NCI-H82 (cell line): ENCODE measurements around the gene POPDC2.
"Not testable (repeated sequence)": the region's sequence is repeated elsewhere in the genome, so short reads cannot be mapped to it uniquely, and the experiment has no call there.

Experiments
- DNase-seq: peaks from one replicate; lab custom pipeline; 2025; lab: John Stamatoyannopoulos, UW

Gene POPDC2, protein sequence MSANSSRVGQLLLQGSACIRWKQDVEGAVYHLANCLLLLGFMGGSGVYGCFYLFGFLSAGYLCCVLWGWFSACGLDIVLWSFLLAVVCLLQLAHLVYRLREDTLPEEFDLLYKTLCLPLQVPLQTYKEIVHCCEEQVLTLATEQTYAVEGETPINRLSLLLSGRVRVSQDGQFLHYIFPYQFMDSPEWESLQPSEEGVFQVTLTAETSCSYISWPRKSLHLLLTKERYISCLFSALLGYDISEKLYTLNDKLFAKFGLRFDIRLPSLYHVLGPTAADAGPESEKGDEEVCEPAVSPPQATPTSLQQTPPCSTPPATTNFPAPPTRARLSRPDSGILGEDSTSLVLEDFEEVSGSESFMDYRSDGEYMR

DNA sequence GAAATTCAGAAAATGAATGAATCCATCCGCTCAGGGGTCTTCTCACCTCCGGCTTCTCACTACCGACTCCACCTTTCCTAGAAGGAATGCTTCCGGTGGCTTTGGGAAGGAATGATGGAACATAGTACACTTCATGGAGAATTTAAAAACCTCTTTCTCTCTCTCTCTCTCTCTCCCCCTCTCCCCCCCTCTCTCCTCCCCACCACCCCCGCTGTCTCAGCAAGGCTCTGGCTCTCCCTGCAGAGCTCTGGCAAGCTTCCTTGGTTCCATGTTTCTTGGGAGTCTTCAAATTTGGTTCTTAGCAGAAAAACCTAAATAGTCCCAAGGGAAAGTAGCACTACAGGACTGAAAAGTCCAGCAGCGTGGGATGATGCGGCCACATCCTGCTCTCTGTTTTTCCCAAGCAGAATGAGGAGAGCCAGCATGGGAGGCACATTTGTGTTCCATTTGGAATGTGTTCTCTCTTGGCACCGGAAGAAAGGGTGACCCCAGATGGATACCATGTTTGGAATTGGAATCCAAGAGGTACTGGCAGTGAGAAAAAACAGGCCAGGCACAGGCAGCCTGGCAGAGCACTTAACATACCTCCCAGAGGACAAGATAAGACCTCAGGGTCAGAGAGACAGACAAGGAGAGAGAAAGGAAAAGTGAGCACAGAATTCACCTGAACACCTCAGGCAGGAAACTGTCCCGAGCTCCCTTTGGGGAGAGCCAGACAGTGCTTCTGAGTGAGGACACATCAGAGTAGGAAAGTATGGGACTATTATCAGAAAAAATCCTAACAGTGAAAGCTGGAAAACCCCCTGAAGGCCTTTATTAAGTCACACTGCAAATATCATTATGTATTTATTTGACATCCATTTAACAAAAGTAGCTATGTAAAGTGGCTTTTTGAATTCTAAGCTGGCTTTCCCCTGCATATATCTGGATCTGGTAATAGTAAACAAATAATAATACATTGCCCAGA lies at the start of gene POPDC2:
Gene POPDC2, minus strand, starts transcription at position 116 of the 967 bp plus-strand sequence. CDS start 166 bp downstream, outside the sequence.
- no peak for DNase-seq

DNA sequence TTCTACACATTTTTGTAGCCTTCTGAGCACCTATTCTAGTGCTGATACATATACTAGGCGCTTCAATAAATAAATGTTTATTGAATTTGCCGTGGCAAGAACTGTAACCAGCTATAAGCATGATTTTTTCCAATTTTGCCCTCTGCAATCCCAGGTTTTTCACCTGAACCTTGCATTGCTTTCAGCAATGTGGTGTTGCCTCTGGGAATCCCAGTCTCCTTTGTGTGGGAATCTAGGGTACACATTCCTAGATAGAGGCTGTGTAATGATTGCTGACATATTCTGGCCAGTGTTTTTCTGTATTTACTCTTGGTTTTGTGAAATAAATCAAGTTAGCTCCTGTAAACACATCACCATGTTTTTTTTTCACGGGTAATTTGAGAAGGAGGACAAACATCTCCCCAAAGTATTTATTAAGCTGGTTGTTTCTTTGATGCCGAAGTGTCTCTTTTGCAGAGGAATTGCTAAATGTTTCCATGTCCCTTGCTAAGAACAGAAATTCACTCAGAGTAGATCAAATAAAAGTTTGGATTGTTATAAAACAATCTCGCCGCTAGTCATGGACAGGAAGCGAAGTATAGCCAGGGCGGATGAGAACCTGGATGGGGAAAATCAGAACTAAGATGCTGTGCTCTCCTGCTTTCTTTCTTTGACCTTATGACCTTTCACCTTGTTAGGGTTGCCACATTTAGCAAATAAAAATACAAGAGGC lies 43.6 kb upstream of the POPDC2 start:
- no peak for DNase-seq

DNA sequence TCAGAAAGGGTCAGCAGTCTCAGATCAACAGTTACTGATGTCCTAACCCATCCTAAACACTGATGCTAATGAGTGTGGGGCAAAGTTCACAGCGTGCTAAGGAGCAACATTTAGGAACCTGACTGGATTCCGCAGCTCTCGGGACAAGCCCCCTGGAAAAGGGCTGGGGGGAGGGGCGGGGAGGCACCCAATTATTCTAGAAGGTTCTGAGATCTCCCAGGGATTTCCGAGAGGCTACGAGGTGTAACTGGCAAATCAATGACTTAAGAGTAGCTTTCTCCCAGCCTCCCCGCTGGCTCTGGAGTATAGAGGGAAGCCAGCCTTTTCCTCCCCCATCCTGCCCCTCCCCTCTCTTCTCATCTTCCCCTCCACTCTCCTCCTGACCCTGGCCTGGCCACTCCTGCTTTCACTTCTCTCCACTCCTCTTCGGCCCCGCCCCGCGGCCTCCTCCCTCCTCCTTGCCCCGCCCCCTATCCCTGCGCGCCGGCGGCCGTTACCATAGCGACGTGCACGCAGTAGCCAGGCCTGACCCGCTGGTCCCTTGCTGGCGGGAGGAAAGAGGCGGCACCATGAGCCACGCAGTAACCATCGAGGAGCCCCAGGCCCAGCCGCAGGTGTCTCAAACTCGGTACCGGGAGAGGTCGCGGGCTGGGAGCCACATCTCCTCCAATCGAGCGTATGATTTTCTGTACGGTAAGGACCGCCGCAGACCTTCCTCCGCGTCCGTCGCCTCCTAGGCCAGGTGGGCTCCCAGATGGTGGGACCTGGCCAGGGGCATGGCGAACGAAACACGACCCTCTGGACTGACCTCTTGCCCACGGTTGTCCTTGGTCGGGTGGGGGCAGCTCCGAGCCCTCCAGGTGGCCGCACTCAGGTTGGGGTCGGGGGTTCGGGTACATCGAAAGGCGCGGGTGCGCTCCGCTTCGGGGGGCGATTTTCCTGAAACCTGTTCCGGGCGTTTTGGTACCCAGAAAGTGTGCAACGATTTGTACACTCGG lies 42.4 kb upstream of the POPDC2 start, which contains the start of gene CFAP91:
Gene CFAP91, plus strand, starts transcription at position 493 of the 998 bp plus-strand sequence. Its CDS starts 77 bp downstream, at position 570.
- peak; percentile 37 for DNase-seq

DNA sequence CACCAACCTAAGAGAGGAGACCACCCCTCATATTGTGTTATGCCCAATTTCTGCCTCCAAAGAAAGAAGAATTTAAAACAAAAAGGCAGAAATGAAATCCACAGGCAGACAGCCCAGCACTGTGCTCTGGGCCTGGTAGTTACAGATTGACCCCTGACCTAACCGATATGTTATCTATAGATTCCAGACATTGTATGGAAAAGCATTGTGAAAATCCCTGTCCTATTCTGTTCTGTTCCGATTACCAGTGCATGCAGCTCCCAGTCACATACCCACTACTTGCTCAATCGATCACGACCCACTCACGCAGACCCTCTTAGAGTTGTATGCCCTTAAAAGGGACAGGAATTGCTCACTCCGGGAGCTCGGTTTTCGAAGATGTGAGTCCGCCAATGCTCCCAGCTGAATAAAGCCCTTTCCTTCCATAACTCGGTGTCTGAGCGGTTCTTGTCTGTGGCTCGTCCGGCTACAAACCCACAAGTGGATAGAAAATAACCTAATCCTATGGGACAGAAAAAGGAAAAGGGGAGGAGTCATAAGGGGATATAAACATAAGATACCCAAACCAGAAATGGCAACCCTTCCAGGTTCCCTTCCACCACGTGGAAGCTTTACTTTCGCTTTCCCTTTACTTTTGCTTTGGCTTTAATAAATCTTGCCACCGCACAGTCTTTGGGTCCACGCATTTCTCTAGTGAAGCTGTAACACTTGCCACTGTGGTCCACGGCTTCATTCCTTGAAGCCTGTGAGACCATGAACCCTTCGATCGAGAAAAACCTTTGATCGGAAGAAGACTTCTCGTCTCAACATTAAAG lies 40.7 kb upstream of the POPDC2 start:
- DNase-seq, result no peak

DNA sequence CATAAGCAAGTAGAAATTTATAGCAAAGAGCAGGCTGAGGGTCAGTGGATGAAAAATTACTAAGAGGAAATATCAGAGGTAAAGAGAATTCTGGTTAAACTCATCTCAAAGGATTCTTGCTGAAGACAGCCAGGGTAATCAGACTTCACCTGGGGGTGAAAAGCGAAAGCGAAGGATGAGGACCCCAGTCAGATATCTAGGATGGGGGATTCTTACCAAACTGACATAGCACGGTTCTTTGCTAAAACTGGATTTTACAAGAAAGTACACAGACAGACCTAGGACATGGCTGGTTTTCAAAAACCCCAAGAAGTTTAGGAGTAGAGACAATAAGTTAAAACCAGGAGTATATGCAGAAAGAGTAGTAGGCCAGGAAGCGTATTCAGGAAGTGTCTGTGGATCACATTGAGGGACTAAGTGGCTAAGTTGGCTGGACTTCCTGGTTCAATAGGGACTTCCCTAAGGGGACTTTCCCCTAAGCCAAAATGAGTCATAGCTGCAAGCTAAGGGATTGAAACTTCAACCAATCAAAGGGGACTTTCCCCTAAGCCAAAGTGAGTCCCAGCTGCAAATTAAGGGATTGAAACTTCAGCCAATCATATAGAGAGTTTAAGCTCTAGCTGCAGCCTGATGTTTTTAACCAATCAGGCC lies 40.0 kb upstream of the POPDC2 start:
- no peak for DNase-seq

DNA sequence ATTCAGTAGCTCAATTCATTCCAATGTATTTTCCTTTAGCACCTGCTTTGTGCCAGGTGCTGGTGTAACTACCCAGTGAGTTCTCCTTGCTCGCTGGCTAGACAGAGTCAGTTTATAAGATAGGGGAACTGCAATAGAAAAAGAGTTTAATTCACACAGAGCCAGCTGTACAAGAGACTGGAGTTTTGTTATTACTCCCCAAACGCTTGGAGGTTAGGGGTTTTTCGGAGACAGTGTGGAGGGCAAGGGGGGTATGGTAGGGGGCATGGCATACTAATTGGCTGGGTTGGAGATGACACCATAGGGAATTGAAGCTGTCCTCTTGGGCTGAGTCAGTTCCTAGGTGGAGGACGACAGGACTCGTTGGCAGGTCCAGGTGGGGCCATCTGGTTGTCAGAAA lies 37.0 kb upstream of the POPDC2 start:
- no peak for DNase-seq

DNA sequence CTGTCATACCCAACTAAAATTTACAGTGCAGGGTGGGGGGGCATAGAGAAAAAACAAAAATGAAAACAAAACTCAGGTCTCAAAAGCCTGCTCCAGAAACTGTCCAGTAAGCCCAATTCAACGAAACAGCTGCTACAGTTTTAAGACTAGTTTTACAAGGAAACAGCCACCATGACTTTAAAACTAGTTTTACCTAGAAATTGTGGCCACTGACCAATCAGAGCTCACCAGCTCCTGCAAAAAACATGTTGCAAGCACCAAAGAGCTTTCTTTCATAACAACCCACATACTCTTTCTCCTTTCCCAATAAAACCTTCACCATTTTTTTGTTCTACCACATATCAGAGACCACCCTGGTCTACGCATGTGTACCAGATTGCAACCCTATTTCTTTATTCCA lies 35.1 kb upstream of the POPDC2 start:
- peak; percentile 31 for DNase-seq

DNA sequence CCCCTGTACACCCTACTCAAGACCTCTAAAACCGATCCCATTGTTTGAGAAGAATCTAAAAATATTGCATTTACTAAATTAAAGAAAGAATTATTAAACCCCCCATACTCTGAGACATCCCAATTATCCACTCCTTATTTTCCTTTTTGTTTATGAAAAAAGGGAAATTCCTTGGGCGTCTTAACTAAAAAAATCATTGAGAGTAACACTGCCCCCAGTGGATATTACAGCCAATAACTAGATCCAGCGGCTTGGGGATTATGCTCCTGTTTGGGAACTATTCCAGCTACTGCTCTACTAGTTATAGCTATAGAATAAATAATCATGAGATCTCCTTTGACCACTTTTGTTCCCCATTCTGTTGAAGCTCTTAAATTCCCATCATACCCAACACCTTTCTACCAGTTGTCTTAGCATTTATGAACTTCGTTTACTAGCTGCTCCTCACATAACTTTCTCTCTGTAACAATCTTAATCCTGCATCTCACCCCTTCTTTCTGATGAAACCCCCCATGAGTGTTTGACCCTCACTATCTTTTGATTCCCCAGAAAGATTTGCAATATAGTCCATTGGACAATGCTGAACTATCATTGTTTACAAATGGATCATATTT lies 29.8 kb upstream of the POPDC2 start:
- peak; percentile 66 for DNase-seq

DNA sequence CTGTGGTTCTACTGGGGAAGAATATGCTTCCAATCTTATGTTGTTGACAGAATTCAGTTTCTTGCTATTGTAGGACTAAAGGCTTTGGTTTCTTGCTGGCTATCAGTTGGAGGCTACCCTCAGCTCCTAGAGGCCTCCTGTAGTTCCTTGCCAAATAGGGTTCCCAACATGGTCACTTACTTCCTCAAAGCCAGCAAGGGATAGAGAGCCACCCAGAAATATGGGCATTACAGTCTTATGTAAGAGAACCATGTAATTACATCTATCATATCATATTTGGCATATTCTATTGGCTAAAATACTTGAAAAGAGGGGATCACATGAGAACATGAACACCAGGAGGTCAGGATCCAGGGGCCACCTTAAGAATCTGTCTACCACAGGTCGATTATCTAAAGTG lies 23.0 kb upstream of the POPDC2 start:
- no peak for DNase-seq

DNA sequence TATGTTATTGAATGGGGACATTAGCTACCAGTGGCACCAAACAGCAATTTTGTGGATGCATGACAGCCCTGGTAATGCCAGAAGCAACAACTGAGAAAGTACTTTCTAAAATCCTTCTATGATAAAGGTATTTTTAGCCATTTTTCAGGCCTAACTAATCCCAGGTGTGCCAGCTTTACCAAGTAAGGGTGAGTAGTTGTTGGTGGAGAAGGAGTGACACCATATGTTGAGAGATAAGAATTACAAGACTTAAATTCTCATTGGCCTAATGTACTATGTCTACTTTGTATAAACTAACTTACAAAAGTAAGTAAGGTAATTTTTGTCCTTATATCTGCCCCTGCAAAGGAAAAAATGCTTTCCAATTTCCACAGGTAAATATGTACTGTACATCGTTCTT lies 20.9 kb upstream of the POPDC2 start:
- DNase-seq, result peak; percentile 59

DNA sequence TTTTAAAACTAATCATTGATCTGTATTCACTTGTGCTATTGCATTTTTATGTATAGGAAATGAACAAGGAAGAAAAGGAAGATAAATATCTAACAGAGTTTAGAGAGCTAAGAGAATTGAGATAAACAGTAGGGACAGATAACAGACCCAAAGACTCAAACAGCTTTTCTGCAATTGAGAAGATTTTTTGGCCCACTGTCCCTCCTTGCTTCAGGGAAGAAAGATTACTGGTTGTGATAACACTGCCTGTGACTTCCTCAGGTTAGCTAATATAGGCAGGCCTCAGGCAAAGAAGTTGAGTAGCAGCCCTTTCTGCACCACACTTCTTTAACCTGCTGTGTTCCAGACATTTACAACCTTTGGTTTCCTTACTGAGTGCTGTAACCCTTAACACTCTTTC lies 19.5 kb upstream of the POPDC2 start:
- DNase-seq, result no peak

DNA sequence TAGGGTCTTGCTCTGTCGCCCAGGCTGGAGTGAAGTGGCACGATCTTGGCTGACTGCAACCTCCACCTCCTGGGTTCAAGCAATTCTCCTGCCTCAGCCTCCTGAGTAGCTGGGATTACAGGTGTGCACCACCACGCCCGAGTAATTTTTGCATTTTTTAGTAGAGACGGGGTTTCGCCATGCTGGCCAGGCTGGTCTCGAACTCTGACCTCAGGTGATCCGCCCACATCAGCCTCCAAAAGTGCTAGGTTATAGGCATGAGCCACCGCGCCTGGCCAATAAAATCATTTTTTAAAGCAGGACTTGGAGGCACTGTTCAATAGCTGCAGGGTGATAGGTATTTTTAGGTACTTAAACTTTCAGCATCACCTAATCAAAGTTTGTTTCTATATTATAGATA lies 17.8 kb upstream of the POPDC2 start:
- DNase-seq, result not testable (repeated sequence)

DNA sequence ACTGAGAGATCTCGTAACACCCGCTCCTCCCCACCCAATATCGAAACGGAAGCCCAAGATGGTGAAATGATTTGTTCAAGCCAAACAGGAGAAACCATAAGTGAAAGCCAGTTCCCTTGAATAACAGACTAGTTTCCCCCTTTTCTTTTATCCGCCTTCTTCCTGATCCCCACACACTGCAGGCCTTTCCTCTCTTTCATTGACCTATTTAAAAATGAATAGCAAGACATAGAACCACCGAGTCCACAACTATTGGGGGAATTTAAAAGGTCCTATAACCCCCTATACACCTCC lies 17.2 kb upstream of the POPDC2 start:
- no peak for DNase-seq

DNA sequence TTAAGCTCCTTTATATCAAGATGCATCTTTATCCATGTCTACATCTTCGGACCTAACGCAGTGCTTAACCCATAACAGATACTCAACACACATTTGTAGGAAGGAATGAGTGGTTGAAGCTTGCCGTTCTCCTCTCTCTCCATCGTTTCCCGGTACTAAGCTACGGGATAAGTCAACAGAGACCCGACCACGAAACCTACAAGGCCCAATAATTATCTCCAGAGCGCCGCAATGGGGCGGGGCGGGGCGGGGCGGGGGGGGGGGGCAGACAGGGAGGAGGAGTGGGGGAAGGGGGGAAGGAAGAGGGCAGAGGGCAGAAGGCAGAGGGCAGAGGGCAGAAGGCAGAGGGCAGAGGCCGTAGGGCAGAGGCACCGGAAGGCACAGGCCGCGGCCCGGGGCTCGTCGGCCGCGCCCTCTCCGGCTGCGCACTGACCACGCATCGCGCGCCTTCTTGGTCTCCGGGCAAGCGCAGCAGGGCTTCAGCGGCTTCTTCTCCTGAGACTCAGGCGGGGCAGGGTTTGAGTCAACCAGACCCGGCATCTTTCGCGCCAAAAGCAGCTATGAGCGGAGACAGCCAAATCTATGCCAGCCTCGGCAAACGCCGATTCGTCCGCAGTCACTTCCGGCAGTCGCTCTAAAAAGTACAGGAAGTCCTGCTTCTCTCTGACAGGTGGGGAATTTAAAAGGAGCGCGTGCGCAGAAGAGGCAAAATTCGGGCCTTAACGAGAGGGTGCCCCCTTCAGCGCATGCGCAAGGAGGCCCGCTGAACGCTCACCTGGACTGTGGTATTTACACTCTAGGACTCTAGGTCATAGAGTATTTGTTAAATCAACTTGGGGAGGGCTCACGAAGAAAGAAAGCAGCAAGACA lies 16.6 kb upstream of the POPDC2 start, which contains the start of gene COX17:
Gene COX17, minus strand, starts transcription at position 636 of the 870 bp plus-strand sequence. Its CDS starts 96 bp downstream, at position 540.
- peak; percentile 98 for DNase-seq

DNA sequence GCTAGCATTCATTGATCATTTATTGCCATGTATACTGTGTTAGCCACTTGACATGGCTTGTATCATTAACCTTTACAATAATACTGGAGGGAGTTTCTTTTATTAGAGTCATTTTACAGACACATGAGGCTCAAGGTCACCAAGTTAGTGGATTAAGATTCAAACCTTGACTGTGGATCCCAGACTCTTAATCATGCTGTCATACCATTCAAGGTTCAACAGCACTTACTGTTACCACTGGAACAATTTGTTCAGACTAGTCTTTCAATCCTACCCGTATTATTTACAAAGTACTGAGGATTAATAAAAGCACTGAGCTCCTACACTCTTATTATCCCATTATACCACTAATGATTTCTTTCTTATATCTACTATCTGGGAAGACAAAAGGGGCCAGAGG lies 15.6 kb upstream of the POPDC2 start:
- DNase-seq, result peak; percentile 79

DNA sequence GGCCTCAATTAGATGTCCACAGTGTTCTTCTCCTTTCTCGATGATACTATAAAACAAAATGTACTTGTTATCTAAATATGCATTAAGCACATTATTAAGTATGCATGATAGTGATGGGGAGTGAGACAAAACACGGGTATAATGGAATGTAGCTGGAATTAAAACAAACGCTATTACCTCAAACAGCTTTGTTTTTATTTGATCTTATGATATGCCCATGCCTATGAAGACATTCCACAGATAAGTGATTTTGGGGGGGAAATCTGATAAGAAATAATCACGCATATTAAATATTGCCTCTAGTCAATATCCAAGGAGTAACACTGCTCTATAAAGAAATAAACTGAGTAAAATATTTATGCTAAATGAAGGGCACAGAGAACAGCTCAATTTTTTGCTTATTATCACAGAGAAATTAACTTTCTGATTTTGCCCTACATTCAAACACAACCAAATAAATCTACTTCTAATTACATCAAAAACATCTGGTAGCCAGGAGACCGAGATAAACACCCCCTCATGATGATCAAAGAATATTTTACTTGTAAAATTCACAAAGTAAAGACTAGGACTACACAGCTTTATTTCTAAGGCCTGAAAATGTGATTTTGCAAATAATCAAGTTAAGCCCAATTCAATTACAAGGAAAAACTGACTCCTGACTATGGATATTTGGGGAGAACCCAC lies 14.9 kb upstream of the POPDC2 start:
- DNase-seq, result no peak

DNA sequence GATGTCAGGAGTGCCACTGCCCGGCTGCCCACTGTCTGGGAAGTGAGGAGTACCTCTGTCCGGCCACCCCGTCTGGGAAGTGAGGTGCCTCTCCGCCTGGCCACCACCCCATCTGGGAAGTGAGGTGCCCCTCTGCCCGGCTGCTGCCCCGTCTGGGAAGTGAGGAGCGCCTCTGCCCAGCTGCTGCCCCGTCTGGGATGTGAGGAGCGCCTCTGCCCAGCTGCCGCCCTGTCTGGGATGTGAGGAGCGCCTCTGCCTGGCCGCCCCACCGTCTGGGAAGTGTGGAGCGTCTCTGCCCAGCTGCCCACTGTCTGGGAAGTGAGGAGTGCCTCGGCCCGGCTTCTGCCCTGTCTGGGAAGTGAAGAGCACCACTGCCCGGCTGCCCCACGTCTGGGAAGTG lies 13.5 kb upstream of the POPDC2 start:
- DNase-seq, result no peak

DNA sequence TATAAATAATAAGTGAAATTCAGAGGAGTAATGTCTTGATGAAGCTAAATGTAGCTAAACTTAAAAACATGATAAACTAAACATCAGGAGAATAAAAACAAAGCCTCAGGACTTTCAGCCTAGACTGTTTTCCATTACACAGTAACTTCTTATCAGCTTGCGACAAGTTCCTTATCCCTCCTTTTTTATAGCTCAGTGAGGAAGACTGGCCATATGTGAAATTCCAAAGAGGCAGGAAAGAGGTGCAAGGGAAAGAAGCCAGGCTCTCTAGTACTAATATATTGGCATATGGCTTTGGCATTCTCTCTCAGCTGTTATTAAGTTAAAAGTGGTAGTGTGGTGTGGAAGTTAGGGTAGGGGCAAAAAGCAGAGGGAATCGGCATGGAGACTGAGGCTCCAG lies 12.4 kb upstream of the POPDC2 start:
- DNase-seq, result no peak
